ENCODE measurements around the gene TIAL1. TPM values are rescaled to one million over a fixed set of nuclear protein-coding genes. Genes with fewer than 3 reads are reported as not detected.
A peak's percentile ranks its signal among the peaks of the same experiment; 100 is the strongest.
"Not testable (repeated sequence)": the region's sequence is repeated elsewhere in the genome, so short reads cannot be mapped to it uniquely, and the experiment has no call there.

Gene TIAL1
- total RNA-seq, 1 donor from 2014 or later = 43.0 TPM

DNA sequence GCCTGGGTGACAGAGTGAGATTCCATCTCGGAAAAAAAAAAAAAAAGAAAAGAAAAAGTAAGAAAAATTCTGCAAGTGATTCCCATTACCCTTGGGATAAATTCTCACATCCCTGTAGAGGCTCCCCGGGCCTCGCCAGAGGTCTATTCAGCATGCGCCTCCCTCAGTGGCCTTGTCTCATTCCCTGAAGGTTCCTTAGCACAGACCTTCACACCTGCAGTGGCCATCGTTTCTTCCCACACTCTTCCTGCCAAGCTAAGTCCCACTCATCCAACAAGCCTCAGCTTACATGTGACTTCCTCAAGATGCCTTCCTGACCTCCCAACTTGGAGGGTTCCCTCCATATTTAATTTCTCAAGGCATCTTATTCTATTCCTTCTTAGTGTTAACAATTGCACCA, 33.5 kb upstream of the TIAL1 start:
- TF ChIP-seq, protein P1, sequence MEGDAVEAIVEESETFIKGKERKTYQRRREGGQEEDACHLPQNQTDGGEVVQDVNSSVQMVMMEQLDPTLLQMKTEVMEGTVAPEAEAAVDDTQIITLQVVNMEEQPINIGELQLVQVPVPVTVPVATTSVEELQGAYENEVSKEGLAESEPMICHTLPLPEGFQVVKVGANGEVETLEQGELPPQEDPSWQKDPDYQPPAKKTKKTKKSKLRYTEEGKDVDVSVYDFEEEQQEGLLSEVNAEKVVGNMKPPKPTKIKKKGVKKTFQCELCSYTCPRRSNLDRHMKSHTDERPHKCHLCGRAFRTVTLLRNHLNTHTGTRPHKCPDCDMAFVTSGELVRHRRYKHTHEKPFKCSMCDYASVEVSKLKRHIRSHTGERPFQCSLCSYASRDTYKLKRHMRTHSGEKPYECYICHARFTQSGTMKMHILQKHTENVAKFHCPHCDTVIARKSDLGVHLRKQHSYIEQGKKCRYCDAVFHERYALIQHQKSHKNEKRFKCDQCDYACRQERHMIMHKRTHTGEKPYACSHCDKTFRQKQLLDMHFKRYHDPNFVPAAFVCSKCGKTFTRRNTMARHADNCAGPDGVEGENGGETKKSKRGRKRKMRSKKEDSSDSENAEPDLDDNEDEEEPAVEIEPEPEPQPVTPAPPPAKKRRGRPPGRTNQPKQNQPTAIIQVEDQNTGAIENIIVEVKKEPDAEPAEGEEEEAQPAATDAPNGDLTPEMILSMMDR (IDR thresholded peaks at IDR 0.05; ENCODE audit: insufficient read depth, low read length, poor library complexity, severe bottlenecking) = no peak

DNA sequence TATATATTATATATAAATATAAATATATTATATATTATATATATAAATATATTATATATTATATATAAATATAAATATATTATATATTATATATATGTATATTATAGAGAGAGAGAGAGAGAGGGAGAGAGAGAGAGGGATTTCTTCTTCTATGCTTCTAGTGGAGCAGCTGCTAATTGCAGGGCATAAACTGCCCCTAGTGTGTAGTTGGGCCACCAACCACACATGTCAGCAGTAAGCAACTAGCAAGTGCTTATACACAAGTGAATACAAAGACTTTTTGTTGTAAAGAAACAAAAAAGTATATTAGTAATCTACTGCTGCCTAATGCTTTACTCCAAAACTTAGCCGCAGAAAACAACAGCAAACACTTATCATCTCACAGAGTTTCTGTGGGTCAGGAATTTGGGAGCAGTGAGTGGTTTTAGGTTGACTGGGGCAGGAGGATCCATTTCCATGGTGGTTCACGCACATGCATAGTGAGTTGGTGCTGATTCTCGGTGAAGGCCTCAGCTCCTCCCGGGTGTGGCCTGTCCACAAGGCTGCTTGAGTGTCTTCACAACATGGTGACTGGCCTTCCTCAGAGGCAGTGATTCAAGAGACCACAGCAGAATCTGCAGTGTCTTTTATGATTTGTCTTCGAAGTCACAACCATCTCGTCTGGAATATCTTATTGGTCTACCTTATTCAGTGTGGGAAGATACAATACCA, 29.0 kb upstream of the TIAL1 start:
- Histone ChIP-seq H3K4me3 (ENCODE audit: low read depth, low read length) (no peak overlapping the region), H3K36me3 (ENCODE audit: control insufficient read depth, insufficient read depth, low read length) (no peaks in the 10 kb centered on the region), H3K27me3 (ENCODE audit: control insufficient read depth, insufficient read depth, low read length) (no peaks in the 10 kb centered on the region)
- TF ChIP-seq, protein P1 (IDR thresholded peaks at IDR 0.05; ENCODE audit: insufficient read depth, low read length, poor library complexity, severe bottlenecking) = no peak
- DNase-seq (ENCODE audit: low read depth) = no peak

More for the DNA sequence above, 33.5 kb upstream of the TIAL1 start:
- no peak overlapping the region for H3K4me3 ChIP-seq (ENCODE audit: low read depth, low read length)
- H3K27me3 ChIP-seq (ENCODE audit: control insufficient read depth, insufficient read depth, low read length) = no peaks in the 10 kb centered on the region
- H3K36me3 ChIP-seq (ENCODE audit: control insufficient read depth, insufficient read depth, low read length) = no peaks in the 10 kb centered on the region
- no peak for DNase-seq (ENCODE audit: low read depth)

DNA sequence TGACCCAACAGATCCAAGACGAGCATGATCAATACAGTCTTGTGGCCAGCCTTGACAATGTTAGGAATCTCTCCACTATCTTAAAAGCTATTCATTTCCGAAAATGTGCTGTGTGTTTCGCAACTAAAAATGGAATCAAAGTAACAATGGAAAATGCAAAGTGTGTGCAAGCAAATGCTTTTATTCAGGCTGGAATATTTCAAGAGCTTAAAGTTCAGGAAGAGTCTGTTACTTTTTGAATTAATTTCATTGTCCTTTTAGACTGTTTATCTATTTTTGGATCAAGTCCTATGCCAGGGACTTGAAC, 24.3 kb upstream of the TIAL1 start:
- TF ChIP-seq, protein P1 (IDR thresholded peaks at IDR 0.05; ENCODE audit: insufficient read depth, low read length, poor library complexity, severe bottlenecking) = no peak
- no peaks in the 10 kb centered on the region for H3K27me3 ChIP-seq (ENCODE audit: control insufficient read depth, insufficient read depth, low read length)
- no peak for DNase-seq (ENCODE audit: low read depth)
- no peak overlapping the region for H3K4me3 ChIP-seq (ENCODE audit: low read depth, low read length)
- no peaks in the 10 kb centered on the region for H3K36me3 ChIP-seq (ENCODE audit: control insufficient read depth, insufficient read depth, low read length)

DNA sequence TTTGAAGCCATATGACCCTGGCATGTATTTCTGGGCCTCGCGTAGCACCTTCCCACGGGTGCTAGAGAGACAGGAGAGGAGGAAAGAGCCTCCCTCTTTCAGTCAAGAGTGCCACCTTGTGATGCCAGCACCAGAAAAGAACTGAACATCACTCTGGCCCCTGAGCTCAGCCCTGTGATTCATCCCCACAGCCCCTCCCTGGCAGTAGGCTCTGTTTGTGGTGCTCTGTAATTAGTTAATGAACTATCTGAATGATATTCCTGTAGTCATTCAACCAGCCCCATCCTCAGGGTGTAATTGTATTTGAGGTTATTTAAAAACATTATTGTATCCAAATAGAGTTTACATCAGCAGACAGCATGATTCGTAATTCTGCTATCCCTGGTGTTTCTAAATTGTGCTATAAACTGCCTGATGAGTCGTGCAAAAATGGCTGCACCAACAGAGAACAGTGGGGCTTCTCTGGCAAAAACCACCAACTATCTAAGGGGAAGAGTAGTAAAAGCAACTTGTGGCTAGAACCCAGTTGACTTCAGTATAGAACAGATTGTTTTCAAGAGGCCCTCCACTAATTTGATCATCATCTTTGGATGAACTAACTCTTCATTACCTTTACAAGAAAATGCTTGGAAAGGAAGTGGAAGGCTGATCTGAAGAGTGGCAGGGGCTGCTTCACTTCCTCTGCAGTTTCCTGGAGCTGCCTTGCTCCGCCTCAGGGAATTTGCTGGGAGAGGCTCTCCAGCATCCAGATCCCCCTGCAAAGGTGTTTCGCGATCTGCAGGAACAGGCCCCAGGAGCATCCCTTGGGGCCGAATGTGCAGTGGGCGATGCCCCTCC, 23.7 kb upstream of the TIAL1 start:
- H3K36me3 ChIP-seq (ENCODE audit: control insufficient read depth, insufficient read depth, low read length) = no peaks in the 10 kb centered on the region
- DNase-seq (ENCODE audit: low read depth) = peak; percentile 34
- TF ChIP-seq, protein P1 (IDR thresholded peaks at IDR 0.05; ENCODE audit: insufficient read depth, low read length, poor library complexity, severe bottlenecking) = no peak
- H3K27me3 ChIP-seq (ENCODE audit: control insufficient read depth, insufficient read depth, low read length) = no peaks in the 10 kb centered on the region
- no peak overlapping the region for H3K4me3 ChIP-seq (ENCODE audit: low read depth, low read length)

DNA sequence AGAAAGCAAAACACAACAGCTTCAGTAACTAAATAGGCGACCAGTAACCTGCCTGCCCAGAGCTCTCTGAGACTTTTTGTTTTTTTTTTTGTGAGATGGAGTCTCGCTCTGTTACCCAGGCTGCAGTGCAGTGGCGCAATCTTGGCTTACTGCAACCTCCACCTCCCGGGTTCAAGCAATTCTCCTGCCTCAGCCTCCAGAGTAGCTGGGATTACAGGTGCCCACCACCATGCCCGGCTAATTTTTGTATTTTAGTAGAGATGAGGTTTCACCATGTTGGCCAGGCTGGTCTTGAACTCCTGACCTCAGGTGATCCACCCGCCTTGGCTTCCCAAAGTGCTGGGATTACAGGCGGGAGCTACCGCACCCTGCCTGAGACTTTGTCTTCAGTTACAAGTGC, 23.0 kb upstream of the TIAL1 start:
- not testable (repeated sequence) for H3K36me3 ChIP-seq (ENCODE audit: control insufficient read depth, insufficient read depth, low read length); H3K4me3 ChIP-seq (ENCODE audit: low read depth, low read length); DNase-seq (ENCODE audit: low read depth); H3K27me3 ChIP-seq (ENCODE audit: control insufficient read depth, insufficient read depth, low read length)

DNA sequence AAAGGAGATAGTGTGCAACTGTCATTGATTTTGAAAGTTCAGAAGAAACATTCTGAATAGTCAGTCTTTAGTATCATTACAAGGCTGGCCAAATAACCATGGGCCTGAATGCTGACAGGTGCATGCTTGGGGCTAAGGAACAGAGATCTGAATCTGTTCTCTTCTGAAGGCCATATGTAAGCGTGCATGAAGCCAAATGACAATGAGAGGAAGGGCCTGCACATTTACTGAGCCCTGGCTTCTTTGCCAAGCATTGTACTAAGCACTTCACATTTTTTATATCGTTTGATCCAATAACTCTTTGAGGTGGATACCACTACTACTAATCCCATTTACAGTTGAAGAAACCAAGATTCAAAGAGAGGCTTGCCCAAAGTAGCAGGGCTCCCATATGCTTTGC, 22.5 kb upstream of the TIAL1 start:
- TF ChIP-seq, protein P1 (IDR thresholded peaks at IDR 0.05; ENCODE audit: insufficient read depth, low read length, poor library complexity, severe bottlenecking) = no peak
- no peak for DNase-seq (ENCODE audit: low read depth)
- Histone ChIP-seq H3K4me3 (ENCODE audit: low read depth, low read length) (no peak overlapping the region), H3K27me3 (ENCODE audit: control insufficient read depth, insufficient read depth, low read length) (no peaks in the 10 kb centered on the region), H3K36me3 (ENCODE audit: control insufficient read depth, insufficient read depth, low read length) (no peaks in the 10 kb centered on the region)
